Measurements from ENCODE around the gene GRAP2. TPM values are rescaled to one million over a fixed set of nuclear protein-coding genes. Genes with fewer than 3 reads are reported as not detected.

GRAP2 gene
- total and polyA plus RNA-seq, 4 donors = 0.05 to 3.6 (median 2.0) TPM; not detected in 1

GRCh38 chr22:39925909-39926679 is 25.2 kb downstream of the GRAP2 start:
- no peak overlapping the region for H3K27ac ChIP-seq (ENCODE audit: low read depth in 1 of 2, low read length in 2 of 2)
- 60 to 65% methylated on average over 8 of the region's 8 CpGs for WGBS, 2 donors
- intact Hi-C loops (cut with DNase I) = no loop called here
- H3K4me1 ChIP-seq (ENCODE audit: control insufficient read depth in 1 of 2, insufficient read depth in 2 of 2, low read length in 2 of 2) = no peaks in the 10 kb centered on the region
- no peak overlapping the region for H3K4me3 ChIP-seq (ENCODE audit: low read length in 2 of 2)
- no peaks in the 10 kb centered on the region for H3K9me3 ChIP-seq (ENCODE audit: control insufficient read depth, low read length)
- no peak for DNase-seq
- no peaks in the 10 kb centered on the region for H3K36me3 ChIP-seq (ENCODE audit: control insufficient read depth in 1 of 2, insufficient read depth in 2 of 2, low read length in 1 of 2)
- H3K27me3 ChIP-seq (ENCODE audit: control insufficient read depth in 1 of 2, insufficient read depth in 2 of 2, low read length in 1 of 2) = peaks cover 0 to 2% of the 10 kb centered on the region in 2 donors
- ATAC-seq (ENCODE audit: low FRiP score) = no peak

GRCh38 chr22:39926753-39927152 is 25.9 kb downstream of the GRAP2 start:
- Histone ChIP-seq H3K4me3 (ENCODE audit: low read length in 2 of 2) (no peak overlapping the region), H3K27ac (ENCODE audit: low read depth in 1 of 2, low read length in 2 of 2) (no peak overlapping the region), H3K9me3 (ENCODE audit: control insufficient read depth, low read length) (no peaks in the 10 kb centered on the region), H3K36me3 (ENCODE audit: control insufficient read depth in 1 of 2, insufficient read depth in 2 of 2, low read length in 1 of 2) (no peaks in the 10 kb centered on the region), H3K4me1 (ENCODE audit: control insufficient read depth in 1 of 2, insufficient read depth in 2 of 2, low read length in 2 of 2) (no peaks in the 10 kb centered on the region), H3K27me3 (ENCODE audit: control insufficient read depth in 1 of 2, insufficient read depth in 2 of 2, low read length in 1 of 2) (peaks cover 0 to 2% of the 10 kb centered on the region in 2 donors)
- 66 to 71% methylated on average over 5 of the region's 5 CpGs for WGBS, 2 donors
- DNase-seq (no peak), ATAC-seq (ENCODE audit: low FRiP score) (no peak)
- intact Hi-C loops (cut with DNase I) = no loop called here

GRCh38 chr22:39927544-39927943 is 26.7 kb downstream of the GRAP2 start:
- H3K4me1 ChIP-seq (ENCODE audit: control insufficient read depth in 1 of 2, insufficient read depth in 2 of 2, low read length in 2 of 2) = no peaks in the 10 kb centered on the region
- no peak overlapping the region for H3K27ac ChIP-seq (ENCODE audit: low read depth in 1 of 2, low read length in 2 of 2)
- no peaks in the 10 kb centered on the region for H3K36me3 ChIP-seq (ENCODE audit: control insufficient read depth in 1 of 2, insufficient read depth in 2 of 2, low read length in 1 of 2)
- ATAC-seq (ENCODE audit: low FRiP score) (no peak), DNase-seq (no peak)
- no peak overlapping the region for H3K4me3 ChIP-seq (ENCODE audit: low read length in 2 of 2)
- intact Hi-C loops (cut with DNase I) = no loop called here
- 54 to 58% methylated on average over 7 of the region's 7 CpGs for WGBS, 2 donors
- H3K9me3 ChIP-seq (ENCODE audit: control insufficient read depth, low read length) = no peaks in the 10 kb centered on the region
- H3K27me3 ChIP-seq (ENCODE audit: control insufficient read depth in 1 of 2, insufficient read depth in 2 of 2, low read length in 1 of 2) = peaks cover 0 to 2% of the 10 kb centered on the region in 2 donors

- H3K27me3 ChIP-seq (ENCODE audit: control insufficient read depth in 1 of 2, insufficient read depth in 2 of 2, low read length in 1 of 2) = peaks cover 0 to 2% of the 10 kb centered on the region in 2 donors
- H3K4me1 ChIP-seq (ENCODE audit: control insufficient read depth in 1 of 2, insufficient read depth in 2 of 2, low read length in 2 of 2) = no peaks in the 10 kb centered on the region
- H3K4me3 ChIP-seq (ENCODE audit: low read length in 2 of 2) = no peak overlapping the region
- no peaks in the 10 kb centered on the region for H3K36me3 ChIP-seq (ENCODE audit: control insufficient read depth in 1 of 2, insufficient read depth in 2 of 2, low read length in 1 of 2)
- H3K27ac ChIP-seq (ENCODE audit: low read depth in 1 of 2, low read length in 2 of 2) = no peak overlapping the region
- intact Hi-C loops (cut with DNase I) = no loop called here
- DNase-seq (no peak), ATAC-seq (ENCODE audit: low FRiP score) (no peak)
- 77 to 81% methylated on average over 4 of the region's 4 CpGs for WGBS, 2 donors
- H3K9me3 ChIP-seq (ENCODE audit: control insufficient read depth, low read length) = no peaks in the 10 kb centered on the region
Measured at GRCh38 chr22:39928536-39929520, 27.9 kb downstream of the GRAP2 start.

- peaks cover 0 to 2% of the 10 kb centered on the region in 2 donors for H3K27me3 ChIP-seq (ENCODE audit: control insufficient read depth in 1 of 2, insufficient read depth in 2 of 2, low read length in 1 of 2)
- no peaks in the 10 kb centered on the region for H3K4me1 ChIP-seq (ENCODE audit: control insufficient read depth in 1 of 2, insufficient read depth in 2 of 2, low read length in 2 of 2)
- ATAC-seq (ENCODE audit: low FRiP score) (no peak), DNase-seq (no peak)
- intact Hi-C loops (cut with DNase I) = no loop called here
- no peaks in the 10 kb centered on the region for H3K9me3 ChIP-seq (ENCODE audit: control insufficient read depth, low read length)
- H3K36me3 ChIP-seq (ENCODE audit: control insufficient read depth in 1 of 2, insufficient read depth in 2 of 2, low read length in 1 of 2) = no peaks in the 10 kb centered on the region
- 59 to 63% methylated on average over 2 of the region's 2 CpGs for WGBS, 2 donors
- H3K27ac ChIP-seq (ENCODE audit: low read depth in 1 of 2, low read length in 2 of 2) = no peak overlapping the region
- no peak overlapping the region for H3K4me3 ChIP-seq (ENCODE audit: low read length in 2 of 2)
Measured at GRCh38 chr22:39931251-39931650, 30.4 kb downstream of the GRAP2 start.

GRCh38 chr22:39932166-39932565 is 31.3 kb downstream of the GRAP2 start:
- intact Hi-C loops (cut with DNase I) = no loop called here
- ATAC-seq (ENCODE audit: low FRiP score) (no peak), DNase-seq (no peak)
- Histone ChIP-seq H3K9me3 (ENCODE audit: control insufficient read depth, low read length) (no peaks in the 10 kb centered on the region), H3K4me3 (ENCODE audit: low read length in 2 of 2) (no peak overlapping the region), H3K4me1 (ENCODE audit: control insufficient read depth in 1 of 2, insufficient read depth in 2 of 2, low read length in 2 of 2) (no peaks in the 10 kb centered on the region), H3K27me3 (ENCODE audit: control insufficient read depth in 1 of 2, insufficient read depth in 2 of 2, low read length in 1 of 2) (peaks cover 0 to 2% of the 10 kb centered on the region in 2 donors), H3K27ac (ENCODE audit: low read depth in 1 of 2, low read length in 2 of 2) (no peak overlapping the region), H3K36me3 (ENCODE audit: control insufficient read depth in 1 of 2, insufficient read depth in 2 of 2, low read length in 1 of 2) (no peaks in the 10 kb centered on the region)
- 66 to 67% methylated on average over 2 of the region's 2 CpGs for WGBS, 2 donors

- no peak for ATAC-seq (ENCODE audit: low FRiP score)
- H3K27ac ChIP-seq (ENCODE audit: low read depth in 1 of 2, low read length in 2 of 2) = no peak overlapping the region
- DNase-seq = no peak
- H3K4me3 ChIP-seq (ENCODE audit: low read length in 2 of 2) = no peak overlapping the region
- no peaks in the 10 kb centered on the region for H3K9me3 ChIP-seq (ENCODE audit: control insufficient read depth, low read length)
- no peaks in the 10 kb centered on the region for H3K4me1 ChIP-seq (ENCODE audit: control insufficient read depth in 1 of 2, insufficient read depth in 2 of 2, low read length in 2 of 2)
- no peaks in the 10 kb centered on the region for H3K36me3 ChIP-seq (ENCODE audit: control insufficient read depth in 1 of 2, insufficient read depth in 2 of 2, low read length in 1 of 2)
- intact Hi-C loops (cut with DNase I) = no loop called here
- H3K27me3 ChIP-seq (ENCODE audit: control insufficient read depth in 1 of 2, insufficient read depth in 2 of 2, low read length in 1 of 2) = peaks cover 0 to 2% of the 10 kb centered on the region in 2 donors
- WGBS, 2 donors = 60 to 64% methylated on average over 7 of the region's 7 CpGs
Measured at GRCh38 chr22:39932918-39933649, 32.2 kb downstream of the GRAP2 start.

- no peaks in the 10 kb centered on the region for H3K9me3 ChIP-seq (ENCODE audit: control insufficient read depth, low read length)
- WGBS, 2 donors = 83 to 86% methylated on average over 8 of the region's 8 CpGs
- H3K36me3 ChIP-seq (ENCODE audit: control insufficient read depth in 1 of 2, insufficient read depth in 2 of 2, low read length in 1 of 2) = no peaks in the 10 kb centered on the region
- no peak overlapping the region for H3K27ac ChIP-seq (ENCODE audit: low read depth in 1 of 2, low read length in 2 of 2)
- no peak for DNase-seq
- ATAC-seq (ENCODE audit: low FRiP score) = no peak
- intact Hi-C loops (cut with DNase I) = no loop called here
- H3K27me3 ChIP-seq (ENCODE audit: control insufficient read depth in 1 of 2, insufficient read depth in 2 of 2, low read length in 1 of 2) = no peaks in the 10 kb centered on the region
- H3K4me3 ChIP-seq (ENCODE audit: low read length in 2 of 2) = no peak overlapping the region
- no peaks in the 10 kb centered on the region for H3K4me1 ChIP-seq (ENCODE audit: control insufficient read depth in 1 of 2, insufficient read depth in 2 of 2, low read length in 2 of 2)
Measured at GRCh38 chr22:39933741-39934140, 32.9 kb downstream of the GRAP2 start.
